GM12878 (cell line): ENCODE results near the gene ZDHHC7. TPM values are rescaled to one million over a fixed set of nuclear protein-coding genes. Genes with fewer than 3 reads are reported as not detected.
A peak's percentile ranks its signal among the peaks of the same experiment; 100 is the strongest.

Experiments
- CBX3 ChIP-seq: fragments of 200-600 bp; sonication (generic); IDR thresholded peaks from 2 replicates; pipeline ENCODE4 v1.6.1; 2016; ENCODE audit warnings: low read depth, borderline replicate concordance
- CTCF ChIP-seq, 3 experiments: IDR thresholded peaks in 2 of 3; conservative IDR thresholded peaks in 1 of 3; 2 replicates each; pipeline ENCODE4 v1.5.1; 2011; ENCODE audit warnings: low read depth in 3 of 3, low read length in 3 of 3, mild to moderate bottlenecking in 3 of 3, control low read depth in 2 of 3, moderate library complexity in 2 of 3, inconsistent platforms in 1 of 3, mixed read lengths in 1 of 3; ENCODE audit not compliant: control insufficient read depth in 2 of 3, insufficient read depth in 1 of 3; ENCODE audit errors: extremely low read depth in 1 of 3
- FOXK2 ChIP-seq: fragments of 450-650 bp; IDR thresholded peaks from 2 replicates; pipeline ENCODE4 v1.6.1; 2017; ENCODE audit warnings: mild to moderate bottlenecking, moderate library complexity
- HDAC2 ChIP-seq: fragments of 200-600 bp; sonication (generic); IDR thresholded peaks from 2 replicates; pipeline ENCODE4 v1.6.1; 2017
- HDAC6 ChIP-seq: fragments of 200-600 bp; sonication (generic); IDR thresholded peaks from one replicate; pipeline ENCODE4 v1.8.0; 2017; ENCODE audit warnings: antibody characterized with exemption; ENCODE audit not compliant: unreplicated experiment
- JUND ChIP-seq: IDR thresholded peaks from 2 replicates; pipeline ENCODE4 v1.6.1; 2012; ENCODE audit warnings: low read depth, mild to moderate bottlenecking, low read length, improper control_type of control experiment, moderate library complexity
- MEF2A ChIP-seq: IDR thresholded peaks from 2 replicates; pipeline ENCODE4 v1.6.1; 2011; ENCODE audit warnings: low read depth, mild to moderate bottlenecking, low read length, moderate library complexity; ENCODE audit not compliant: insufficient read depth
- PBX3 ChIP-seq: IDR thresholded peaks from 2 replicates; pipeline ENCODE4 v1.6.1; 2011; ENCODE audit warnings: mild to moderate bottlenecking, low read depth, low read length, moderate library complexity; ENCODE audit not compliant: insufficient replicate concordance
- PKNOX1 ChIP-seq: fragments of 450-650 bp; IDR thresholded peaks from 2 replicates; pipeline ENCODE4 v1.6.1; 2016; ENCODE audit warnings: mild to moderate bottlenecking
- RAD51 ChIP-seq: fragments of 450-650 bp; IDR thresholded peaks from 2 replicates; pipeline ENCODE4 v1.6.1; 2016; ENCODE audit warnings: moderate library complexity, mild to moderate bottlenecking, inconsistent platforms
- RB1 ChIP-seq: fragments of 450-650 bp; formaldehyde crosslinking; IDR thresholded peaks from 2 replicates; pipeline ENCODE4 v1.6.1; 2017; ENCODE audit warnings: mild to moderate bottlenecking, borderline replicate concordance
- SREBF1 ChIP-seq: IDR thresholded peaks from 2 replicates; pipeline ENCODE4 v1.6.1; 2012; ENCODE audit warnings: mild to moderate bottlenecking, low read length
- STAT1 ChIP-seq: fragments of 450-650 bp; conservative IDR thresholded peaks from 2 replicates; pipeline ENCODE4 v1.6.1; 2014; ENCODE audit warnings: antibody characterized with exemption, mild to moderate bottlenecking
- WRNIP1 ChIP-seq: IDR thresholded peaks from 2 replicates; pipeline ENCODE4 v1.6.1; 2011; ENCODE audit warnings: low read depth, low read length, improper control_type of control experiment, borderline replicate concordance
- ZNF592 ChIP-seq: fragments of 450-650 bp; IDR thresholded peaks from 2 replicates; pipeline ENCODE4 v1.6.1; 2017; ENCODE audit warnings: mild to moderate bottlenecking, moderate library complexity
- polyA plus RNA-seq, 11 experiments: library from polyadenylated mRNA; depleted of rRNA in 4 of 11; unstranded in 6 of 11; stranded (reverse) in 5 of 11; fragments of >200 nt; fragmentation: Nextera tagmentation in 4 of 11; fragmentation: Illumina TruSeq in 1 of 11; extraction: Ambion mirVana in 4 of 11; extraction: Trizol in 1 of 11; gene quantifications; 1 replicate in 1 of 11; 2 replicates in 10 of 11; pipeline versions ENCODE4 v1.2.1 to v1.2.3, GENCODE V29; 2011 to 2016; ENCODE audit warnings: inconsistent platforms in 2 of 11, missing spikeins in 2 of 11, low read depth in 1 of 11
- total RNA-seq, 4 experiments: library from RNA; depleted of rRNA in 3 of 4; stranded (reverse); fragments of >200 nt in 3 of 4; fragmentation: Illumina TruSeq in 1 of 4; extraction: Trizol in 1 of 4; gene quantifications; 2 replicates each; pipeline versions ENCODE4 v1.2.1 to v1.2.3, GENCODE V29; 2013 to 2021
- TF ChIP-seq, protein P1 (sequence below): IDR thresholded peaks from 2 replicates; pipeline ENCODE4 v1.6.1; 2012; ENCODE audit warnings: low read depth, low read length, improper control_type of control experiment
- TF ChIP-seq, protein P2 (sequence below): fragments of 450-650 bp; conservative IDR thresholded peaks from 2 replicates; pipeline ENCODE4 v1.6.1; 2017; ENCODE audit warnings: mild to moderate bottlenecking, moderate library complexity

ZDHHC7 gene
- total and polyA plus RNA-seq, 10 of the 15 experiments (the other 5 are each of a cell fraction or from before 2014, with no cell fraction given): 0.87 to 26.0 (median 20.0) TPM

GRCh38 chr16:85027349-85027957 is 16.1 kb upstream of the ZDHHC7 start, which contains the start of gene KIAA0513 (continued):
- TF ChIP-seq ZNF592: no peak
- no peak for TF ChIP-seq FOXK2
- TF ChIP-seq WRNIP1: no peak
- TF ChIP-seq CBX3: no peak
- TF ChIP-seq, protein P1, sequence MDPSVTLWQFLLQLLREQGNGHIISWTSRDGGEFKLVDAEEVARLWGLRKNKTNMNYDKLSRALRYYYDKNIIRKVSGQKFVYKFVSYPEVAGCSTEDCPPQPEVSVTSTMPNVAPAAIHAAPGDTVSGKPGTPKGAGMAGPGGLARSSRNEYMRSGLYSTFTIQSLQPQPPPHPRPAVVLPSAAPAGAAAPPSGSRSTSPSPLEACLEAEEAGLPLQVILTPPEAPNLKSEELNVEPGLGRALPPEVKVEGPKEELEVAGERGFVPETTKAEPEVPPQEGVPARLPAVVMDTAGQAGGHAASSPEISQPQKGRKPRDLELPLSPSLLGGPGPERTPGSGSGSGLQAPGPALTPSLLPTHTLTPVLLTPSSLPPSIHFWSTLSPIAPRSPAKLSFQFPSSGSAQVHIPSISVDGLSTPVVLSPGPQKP: no peak
- no peak for TF ChIP-seq JUND
- TF ChIP-seq, protein P2, sequence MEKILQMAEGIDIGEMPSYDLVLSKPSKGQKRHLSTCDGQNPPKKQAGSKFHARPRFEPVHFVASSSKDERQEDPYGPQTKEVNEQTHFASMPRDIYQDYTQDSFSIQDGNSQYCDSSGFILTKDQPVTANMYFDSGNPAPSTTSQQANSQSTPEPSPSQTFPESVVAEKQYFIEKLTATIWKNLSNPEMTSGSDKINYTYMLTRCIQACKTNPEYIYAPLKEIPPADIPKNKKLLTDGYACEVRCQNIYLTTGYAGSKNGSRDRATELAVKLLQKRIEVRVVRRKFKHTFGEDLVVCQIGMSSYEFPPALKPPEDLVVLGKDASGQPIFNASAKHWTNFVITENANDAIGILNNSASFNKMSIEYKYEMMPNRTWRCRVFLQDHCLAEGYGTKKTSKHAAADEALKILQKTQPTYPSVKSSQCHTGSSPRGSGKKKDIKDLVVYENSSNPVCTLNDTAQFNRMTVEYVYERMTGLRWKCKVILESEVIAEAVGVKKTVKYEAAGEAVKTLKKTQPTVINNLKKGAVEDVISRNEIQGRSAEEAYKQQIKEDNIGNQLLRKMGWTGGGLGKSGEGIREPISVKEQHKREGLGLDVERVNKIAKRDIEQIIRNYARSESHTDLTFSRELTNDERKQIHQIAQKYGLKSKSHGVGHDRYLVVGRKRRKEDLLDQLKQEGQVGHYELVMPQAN: no peak; the same call in 1 of the 2 replicates
- TF ChIP-seq PBX3: peak; percentile 96
- TF ChIP-seq MEF2A: no peak
- 0 out of 2 replicates have a peak, but pooled peaks have one; percentile 61 for TF ChIP-seq RB1
- TF ChIP-seq HDAC6: no peak
- peak; percentile 61; the same call in 1 of the 2 replicates for TF ChIP-seq STAT1
- peak; percentile 97 for TF ChIP-seq PKNOX1
- TF ChIP-seq HDAC2: no peak
- TF ChIP-seq RAD51: peak; percentile 98
- TF ChIP-seq SREBF1: no peak
- peak; percentile 11 to 42 (median 41); a peak in 4 of 6 replicates for TF ChIP-seq CTCF (IDR thresholded peaks at IDR 0.05 in 2 of 3, conservative IDR thresholded peaks at IDR 0.05 in 1 of 3; ENCODE audit: control insufficient read depth in 2 of 3, extremely low read depth in 1 of 3, insufficient read depth in 1 of 3, low read depth in 3 of 3, low read length in 3 of 3)
